ENCODE results near the gene AKAP13. TPM values are rescaled to one million over a fixed set of nuclear protein-coding genes. Genes with fewer than 3 reads are reported as not detected.

Gene AKAP13
- total and polyA plus RNA-seq, 2 of the 8 experiments (the other 6 are each of a cell fraction or from before 2014, with no cell fraction given) = 14.0 to 46.2 TPM

- Histone ChIP-seq H3K79me2 (ENCODE audit: control insufficient read depth in 1 of 2, insufficient read depth in 2 of 2, low read length in 2 of 2) (peaks cover 0 to 79% of the 10 kb centered on the region in 2 experiments; a peak in 3 of 4 replicates), H3K56ac (replicated peaks; ENCODE audit: insufficient read length, low read depth, low read length) (no peak overlapping the region), H3K79me1 (ENCODE audit: low read depth, low read length) (no peaks in the 10 kb centered on the region), H4K20me1 (replicated peaks in 1 of 2; ENCODE audit: control insufficient read depth in 1 of 2, insufficient read depth in 2 of 2, low read length in 2 of 2) (peaks cover 0 to 3% of the 10 kb centered on the region in 2 experiments), H3K9ac (replicated peaks in 1 of 4; ENCODE audit: extremely low read depth in 1 of 4, low read depth in 3 of 4, low read length in 3 of 4) (no peak overlapping the region), H3K23me2 (ENCODE audit: low read depth, low read length) (no peaks in the 10 kb centered on the region; the same call in 1 of the 2 replicates), H2AFZ (ENCODE audit: low read length) (no peak overlapping the region), H3K9me3 (ENCODE audit: insufficient read depth in 2 of 2, low read depth in 1 of 2, low read length in 1 of 2) (no peaks in the 10 kb centered on the region), H2BK20ac (ENCODE audit: low read length) (no peak overlapping the region), H3K4me1 (replicated peaks in 1 of 4; ENCODE audit: control insufficient read depth in 3 of 4, insufficient read depth in 4 of 4, low read length in 3 of 4) (peaks cover 0 to 10% (median 7%) of the 10 kb centered on the region in 4 experiments; a peak in 5 of 7 replicates), H2BK5ac (ENCODE audit: low read depth, low read length) (no peak overlapping the region), H3K4ac (replicated peaks; ENCODE audit: insufficient read length, low read depth, low read length) (no peak overlapping the region), H3K36me3 (ENCODE audit: control insufficient read depth in 2 of 4, insufficient read depth in 4 of 4, low read length in 3 of 4) (no peaks in the 10 kb centered on the region), H3K23ac (ENCODE audit: insufficient read length) (no peak overlapping the region), H4K91ac (replicated peaks; ENCODE audit: insufficient read length, low read length) (no peak overlapping the region), H2BK120ac (replicated peaks; ENCODE audit: low read depth, low read length) (no peak overlapping the region), H4K5ac (ENCODE audit: insufficient read length, low read depth, low read length) (no peak overlapping the region), H3K4me2 (ENCODE audit: insufficient read depth in 1 of 2, low read depth in 2 of 2, low read length in 2 of 2) (no peak overlapping the region), H2BK12ac (ENCODE audit: low read depth, low read length) (no peak overlapping the region), H2AK5ac (ENCODE audit: low read depth, low read length) (no peak overlapping the region), H2BK15ac (ENCODE audit: low read length) (no peak overlapping the region), H3K14ac (ENCODE audit: insufficient read length) (no peak overlapping the region), H4K8ac (ENCODE audit: extremely low read depth, insufficient read depth, low read length) (no peak overlapping the region), H3K18ac (ENCODE audit: extremely low read depth, low read length) (no peak overlapping the region), H3K4me3 (ENCODE audit: extremely low read depth in 1 of 4, insufficient read depth in 2 of 4, low read depth in 3 of 4, low read length in 4 of 4) (no peak overlapping the region), H3K27ac (ENCODE audit: low read depth, low read length) (no peak overlapping the region), H3K27me3 (replicated peaks in 1 of 4; ENCODE audit: control insufficient read depth in 3 of 4, extremely low read depth in 1 of 4, insufficient read depth in 3 of 4, low read length in 3 of 4) (peaks cover 0 to 1% (median 0%) of the 10 kb centered on the region in 4 experiments; a peak in 1 of 7 replicates)
- POLR2A ChIA-PET (ENCODE audit: partially characterized antibody) = no interaction called here
- CTCF ChIA-PET (ENCODE audit: partially characterized antibody) = interaction anchor here (2.8 kb wide), 1 partner anchor 17 kb away, joined by 9 read pairs; no protein-coding TSS in a partner anchor
- FAIRE-seq (no peak), DNase-seq (ENCODE audit: low read depth in 1 of 2, low spot score in 2 of 2) (no peak)
- TF ChIP-seq GTF2F1 (IDR thresholded peaks at IDR 0.05; ENCODE audit: borderline replicate concordance, low read depth, low read length) (no peak), HDAC2 (IDR thresholded peaks at IDR 0.05; ENCODE audit: borderline replicate concordance in 1 of 2, low read depth in 2 of 2, low read length in 2 of 2) (no peak), RXRA (IDR thresholded peaks at IDR 0.05; ENCODE audit: insufficient read depth, low read depth, low read length) (no peak), TCF12 (IDR thresholded peaks at IDR 0.05; ENCODE audit: low read depth, low read length) (no peak), BRCA1 (IDR thresholded peaks at IDR 0.05; ENCODE audit: low read depth, low read length) (no peak), RFX5 (IDR thresholded peaks at IDR 0.05; ENCODE audit: borderline replicate concordance, low read depth, low read length) (no peak), KDM5A (IDR thresholded peaks at IDR 0.05; ENCODE audit: low read length) (no peak), HDAC6 (IDR thresholded peaks at IDR 0.05; ENCODE audit: low read depth, low read length) (no peak), POLR2A (IDR thresholded peaks at IDR 0.05; ENCODE audit: control extremely low read depth in 1 of 2, low read depth in 2 of 2, low read length in 2 of 2) (no peak), CTBP2 (IDR thresholded peaks at IDR 0.05; ENCODE audit: borderline replicate concordance, insufficient read depth, insufficient read length, low read length) (no peak)
- WGBS, 2 experiments (ENCODE audit: extremely low coverage in 1 of 2, insufficient coverage in 1 of 2, insufficient read length in 1 of 2, insufficient replicate concordance in 2 of 2, low coverage in 1 of 2, low lambda C conversion rate in 2 of 2, missing lambda C conversion rate in 1 of 2) = 91% methylated on average over 3 of the region's 3 CpGs; no CpG with 5 or more reads in 1 of the 2 experiments
Measured at GRCh38 chr15:85429522-85429921, 49.1 kb downstream of the AKAP13 start.

Data from H1 (cell line).